Measurements from ENCODE around the gene TECR. TPM values are rescaled to one million over a fixed set of nuclear protein-coding genes. Genes with fewer than 3 reads are reported as not detected.
"Not testable (repeated sequence)": the region's sequence is repeated elsewhere in the genome, so short reads cannot be mapped to it uniquely, and the experiment has no call there.

The TECR gene
- polyA plus RNA-seq, 3 donors: 59.8 to 79.6 (median 76.7) TPM

DNA sequence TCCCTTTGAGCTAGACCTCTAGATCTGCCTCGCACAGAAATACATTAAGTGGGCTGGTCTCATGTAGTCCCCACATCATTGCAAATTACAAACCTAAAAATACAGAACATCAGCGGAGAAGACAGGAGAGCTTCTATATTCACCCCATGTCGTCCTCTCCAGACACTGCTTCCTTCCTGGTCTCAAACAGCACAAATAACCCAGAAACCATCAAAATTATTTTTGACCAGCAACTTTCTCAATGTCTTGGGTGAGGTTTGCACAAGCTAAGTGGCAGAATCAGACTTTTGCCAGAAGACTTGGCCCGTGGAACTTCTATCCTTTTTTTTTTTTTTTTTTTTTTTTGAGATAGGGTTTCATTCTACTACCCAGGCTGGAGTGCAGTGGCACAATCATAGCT lies 81.7 kb downstream of the TECR start:
- H3K4me1 ChIP-seq (ENCODE audit: control insufficient read depth in 1 of 2, insufficient read depth in 2 of 2, low read length in 2 of 2): peaks cover 61 to 76% of the 10 kb centered on the region in 2 donors
- H3K27me3 ChIP-seq (ENCODE audit: control insufficient read depth in 2 of 2, insufficient read depth in 2 of 2, low read length in 2 of 2): no peaks in the 10 kb centered on the region
- H3K36me3 ChIP-seq (replicated peaks in 1 of 2; ENCODE audit: control insufficient read depth in 1 of 2, insufficient read depth in 2 of 2, low read length in 2 of 2): no peaks in the 10 kb centered on the region
- H3K36me3 Mint-ChIP-seq: peaks cover 4 to 12% of the 10 kb centered on the region in 2 donors
- H2AFZ ChIP-seq (ENCODE audit: insufficient read depth, low read depth, low read length, poor library complexity, severe bottlenecking): no peak overlapping the region
- H3K27ac ChIP-seq (ENCODE audit: low read depth in 1 of 2, low read length in 2 of 2): peak overlapping the region; percentile 27 to 49
- H4K20me1 ChIP-seq (ENCODE audit: insufficient read depth, low read length): no peaks in the 10 kb centered on the region
- no peak overlapping the region for H3K4me3 Mint-ChIP-seq
- peak overlapping the region in 5 of 7 donors; percentile 4 to 74 (median 31) for H3K27ac Mint-ChIP-seq
- intact Hi-C loops (cut with micrococcal nuclease): loop anchor here (5.0 to 10.0 kb wide), 2 partner anchors 74 to 76 kb away; no protein-coding TSS in a partner anchor
- no peaks in the 10 kb centered on the region for H3K79me2 ChIP-seq (ENCODE audit: insufficient read depth, low read length)
- peak in 1 of 3 donors; percentile 12 for DNase-seq
- peak overlapping the region; percentile 3 for H3K4me2 ChIP-seq (replicated peaks; ENCODE audit: extremely low read depth, low read length, poor library complexity, severe bottlenecking)
- 42% methylated on average over 2 of the region's 4 CpGs for WGBS (ENCODE audit: insufficient coverage)
- H3K27me3 Mint-ChIP-seq (ENCODE audit: low read depth in 3 of 3): peaks cover 0 to 4% (median 0%) of the 10 kb centered on the region in 3 donors
- H3K4me3 ChIP-seq (replicated peaks in 1 of 3; ENCODE audit: low read depth in 2 of 3, low read length in 3 of 3): no peak overlapping the region
- TF ChIP-seq, protein P1, sequence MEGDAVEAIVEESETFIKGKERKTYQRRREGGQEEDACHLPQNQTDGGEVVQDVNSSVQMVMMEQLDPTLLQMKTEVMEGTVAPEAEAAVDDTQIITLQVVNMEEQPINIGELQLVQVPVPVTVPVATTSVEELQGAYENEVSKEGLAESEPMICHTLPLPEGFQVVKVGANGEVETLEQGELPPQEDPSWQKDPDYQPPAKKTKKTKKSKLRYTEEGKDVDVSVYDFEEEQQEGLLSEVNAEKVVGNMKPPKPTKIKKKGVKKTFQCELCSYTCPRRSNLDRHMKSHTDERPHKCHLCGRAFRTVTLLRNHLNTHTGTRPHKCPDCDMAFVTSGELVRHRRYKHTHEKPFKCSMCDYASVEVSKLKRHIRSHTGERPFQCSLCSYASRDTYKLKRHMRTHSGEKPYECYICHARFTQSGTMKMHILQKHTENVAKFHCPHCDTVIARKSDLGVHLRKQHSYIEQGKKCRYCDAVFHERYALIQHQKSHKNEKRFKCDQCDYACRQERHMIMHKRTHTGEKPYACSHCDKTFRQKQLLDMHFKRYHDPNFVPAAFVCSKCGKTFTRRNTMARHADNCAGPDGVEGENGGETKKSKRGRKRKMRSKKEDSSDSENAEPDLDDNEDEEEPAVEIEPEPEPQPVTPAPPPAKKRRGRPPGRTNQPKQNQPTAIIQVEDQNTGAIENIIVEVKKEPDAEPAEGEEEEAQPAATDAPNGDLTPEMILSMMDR (IDR thresholded peaks at IDR 0.05): no peak
- no peak overlapping the region for H3K9ac ChIP-seq (ENCODE audit: insufficient read depth, low read length, poor library complexity, severe bottlenecking)
- no peaks in the 10 kb centered on the region for H3K9me3 Mint-ChIP-seq
- no peaks in the 10 kb centered on the region for H3K9me3 ChIP-seq (replicated peaks in 1 of 2; ENCODE audit: control insufficient read depth in 1 of 2, insufficient read depth in 1 of 2, low read length in 2 of 2)
- H3K4me1 Mint-ChIP-seq: peaks cover 77% of the 10 kb centered on the region

DNA sequence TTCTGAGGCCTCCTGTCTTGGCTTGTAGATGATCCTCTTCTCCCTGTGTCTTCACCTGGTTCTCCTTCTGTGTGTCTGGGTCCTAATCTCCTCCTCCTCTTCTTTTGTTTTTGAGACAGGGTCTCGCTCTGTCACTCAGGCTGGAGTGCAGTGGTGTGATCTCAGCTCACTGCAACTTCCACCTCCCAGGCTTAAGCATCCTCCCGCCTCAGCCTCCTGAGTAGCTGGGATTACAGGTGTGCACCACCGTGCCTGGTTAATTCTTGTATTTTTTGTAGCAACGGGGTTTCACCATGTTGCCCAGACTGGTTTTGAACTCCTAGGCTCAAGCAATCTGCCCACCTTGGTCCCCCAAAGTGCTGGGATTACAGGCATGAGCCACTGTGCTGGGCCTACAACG lies 82.8 kb downstream of the TECR start:
- 73% methylated on average over 3 of the region's 5 CpGs for WGBS (ENCODE audit: insufficient coverage)
- H3K4me2 ChIP-seq (replicated peaks; ENCODE audit: extremely low read depth, low read length, poor library complexity, severe bottlenecking); DNase-seq; H3K4me3 Mint-ChIP-seq; H3K4me3 ChIP-seq (replicated peaks in 1 of 3; ENCODE audit: low read depth in 2 of 3, low read length in 3 of 3); H3K27me3 Mint-ChIP-seq (ENCODE audit: low read depth in 3 of 3); H3K36me3 ChIP-seq (replicated peaks in 1 of 2; ENCODE audit: control insufficient read depth in 1 of 2, insufficient read depth in 2 of 2, low read length in 2 of 2); H3K9me3 Mint-ChIP-seq; H3K79me2 ChIP-seq (ENCODE audit: insufficient read depth, low read length); H2AFZ ChIP-seq (ENCODE audit: insufficient read depth, low read depth, low read length, poor library complexity, severe bottlenecking); H3K9me3 ChIP-seq (replicated peaks in 1 of 2; ENCODE audit: control insufficient read depth in 1 of 2, insufficient read depth in 1 of 2, low read length in 2 of 2); H3K27me3 ChIP-seq (ENCODE audit: control insufficient read depth in 2 of 2, insufficient read depth in 2 of 2, low read length in 2 of 2); H4K20me1 ChIP-seq (ENCODE audit: insufficient read depth, low read length); H3K27ac ChIP-seq (ENCODE audit: low read depth in 1 of 2, low read length in 2 of 2): not testable (repeated sequence)
- Mint-ChIP-seq H3K4me1 (peaks cover 82% of the 10 kb centered on the region), H3K27ac (peak overlapping the region in 4 of 7 donors; percentile 46 to 79 (median 56)), H3K36me3 (peaks cover 4 to 14% of the 10 kb centered on the region in 2 donors)
- peak overlapping the region; percentile 4 for H3K9ac ChIP-seq (ENCODE audit: insufficient read depth, low read length, poor library complexity, severe bottlenecking)
- intact Hi-C loops (cut with micrococcal nuclease): loop anchor here (5.0 to 10.0 kb wide), 2 partner anchors 73 to 75 kb away; no protein-coding TSS in a partner anchor
- peaks cover 72 to 87% of the 10 kb centered on the region in 2 donors for H3K4me1 ChIP-seq (ENCODE audit: control insufficient read depth in 1 of 2, insufficient read depth in 2 of 2, low read length in 2 of 2)

All from CD14-positive monocyte (primary cell).